GM21529 (cell line): ENCODE measurements around the gene TGM3.

Experiments
- ATAC-seq: cut with Tn5 transposase; IDR thresholded peaks from one replicate; pipeline ENCODE4 v1.9.1; 2021; ENCODE audit not compliant: unreplicated experiment

The TGM3 gene

GRCh38 chr20:2283706-2284423, 11.9 kb upstream of the TGM3 start:
- ATAC-seq: no peak

DNA sequence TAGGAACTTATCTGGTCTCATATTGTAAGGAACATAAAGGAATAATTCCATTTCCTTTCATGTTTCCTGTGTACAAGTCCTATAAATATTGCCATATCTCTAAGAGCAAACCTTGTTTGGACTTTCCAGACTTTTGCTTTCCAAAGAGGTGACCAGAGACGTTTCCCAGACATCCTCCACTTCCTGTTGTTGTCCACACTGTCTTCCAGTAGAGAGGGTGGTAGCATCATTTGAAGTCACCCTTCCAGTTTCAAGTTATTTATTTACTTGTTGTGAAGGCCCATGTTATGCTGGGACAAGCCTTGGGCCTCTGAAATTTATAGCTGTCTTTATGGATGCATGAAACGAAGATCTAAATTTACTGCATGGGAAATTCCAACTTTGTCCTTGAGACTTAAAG, 10.6 kb upstream of the TGM3 start:
- no peak for ATAC-seq

DNA sequence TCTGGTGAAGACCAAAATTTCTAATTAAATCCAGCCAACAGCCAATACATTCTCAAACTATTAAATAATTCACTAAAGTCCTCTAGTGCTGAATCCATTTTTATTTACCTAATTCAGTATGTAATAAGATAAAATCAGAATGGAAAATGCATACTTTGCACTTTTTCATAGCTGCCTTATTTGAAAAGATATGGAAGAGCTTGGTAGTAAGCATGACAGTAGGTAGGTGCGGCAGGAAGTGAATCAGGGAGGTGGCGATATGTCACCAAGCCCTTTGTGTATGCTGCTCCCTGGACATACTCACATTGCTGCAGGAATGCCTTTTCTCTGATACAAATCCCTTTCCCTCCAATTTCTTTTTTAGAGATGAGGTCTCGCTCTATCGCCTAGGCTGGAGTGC, 10.2 kb upstream of the TGM3 start:
- no peak for ATAC-seq

GRCh38 chr20:2287504-2287903, 8.3 kb upstream of the TGM3 start:
- no peak for ATAC-seq

- ATAC-seq: peak; percentile 48
Measured at GRCh38 chr20:2289475-2289874, 6.3 kb upstream of the TGM3 start.

GRCh38 chr20:2290486-2290885, 5.3 kb upstream of the TGM3 start:
- no peak for ATAC-seq

DNA sequence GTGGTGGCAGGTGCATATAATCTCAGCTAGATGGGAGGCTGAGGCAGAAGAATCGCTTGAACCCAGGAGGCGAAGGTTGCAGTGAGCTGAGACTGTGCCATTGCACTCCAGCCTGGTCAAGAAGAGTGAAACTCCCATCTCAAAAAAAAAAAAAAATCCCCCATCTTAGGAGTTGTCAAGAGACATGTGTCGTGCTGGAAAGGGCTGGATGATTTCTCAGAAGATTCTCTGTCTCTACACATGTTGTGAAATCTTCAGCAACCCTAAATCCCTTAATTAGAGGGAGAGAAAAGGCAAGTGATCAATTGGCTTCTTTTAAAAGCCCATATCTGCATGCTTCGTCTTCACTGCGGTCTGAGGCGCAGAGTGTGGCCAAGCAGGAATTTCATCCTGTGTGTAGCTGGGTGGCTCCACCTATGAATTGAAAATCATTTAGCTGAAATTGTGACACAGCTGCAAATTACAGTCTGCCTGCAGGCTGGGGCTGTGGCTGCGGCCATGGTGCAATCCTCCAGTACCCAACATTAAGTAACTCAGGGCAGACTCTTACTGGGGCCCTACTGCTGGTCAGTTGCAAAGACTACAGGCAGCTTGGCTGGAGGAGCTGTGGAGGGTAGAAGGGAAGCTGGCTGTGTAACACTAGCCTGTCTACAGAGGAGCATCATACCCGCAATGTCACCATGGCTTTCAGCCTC, 3.2 kb upstream of the TGM3 start:
- no peak for ATAC-seq

DNA sequence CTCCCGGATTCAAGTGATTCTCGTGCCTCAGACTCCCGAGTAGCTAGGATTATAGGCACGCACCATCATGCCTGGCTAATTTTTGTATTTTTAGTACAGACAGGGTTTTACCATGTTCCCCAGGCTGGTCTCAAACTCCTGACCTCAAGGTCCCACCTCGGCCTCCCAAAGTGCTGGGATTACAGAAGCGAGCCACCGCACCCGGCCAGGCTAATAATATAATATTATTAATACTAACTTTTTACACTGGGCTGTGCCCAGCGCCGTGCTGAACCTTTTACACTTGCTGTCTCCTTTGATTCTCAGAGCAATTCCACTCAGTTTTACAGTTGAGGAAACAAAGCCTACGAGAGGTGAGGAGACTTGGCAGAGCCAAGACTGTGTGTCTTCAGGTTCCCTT, 2.3 kb upstream of the TGM3 start:
- ATAC-seq: no peak

DNA sequence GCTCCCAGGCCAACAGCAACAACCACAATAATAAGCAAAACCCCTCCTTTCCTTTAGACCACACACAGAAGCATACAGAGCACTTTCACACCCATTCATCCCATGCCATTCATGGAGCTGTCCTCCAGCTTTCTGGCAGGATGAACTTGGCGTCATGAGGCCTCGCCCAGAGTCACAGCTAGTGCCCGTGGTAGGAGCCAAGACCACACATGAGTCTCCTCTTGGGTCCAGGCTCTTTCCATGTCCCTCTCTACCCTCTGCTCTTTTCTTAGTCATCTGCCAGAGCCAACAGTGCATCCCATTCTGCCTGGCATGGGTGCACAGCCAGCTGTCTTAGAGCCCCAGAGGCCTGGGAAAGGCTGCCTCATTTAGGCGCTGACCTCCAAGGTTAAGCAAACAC, 1.8 kb upstream of the TGM3 start:
- no peak for ATAC-seq

- ATAC-seq: no peak
Measured at GRCh38 chr20:2295286-2295685, 515 bp upstream of the TGM3 start.

- no peak for ATAC-seq
Measured at GRCh38 chr20:2296524-2297356, 939 bp downstream of the TGM3 start.

DNA sequence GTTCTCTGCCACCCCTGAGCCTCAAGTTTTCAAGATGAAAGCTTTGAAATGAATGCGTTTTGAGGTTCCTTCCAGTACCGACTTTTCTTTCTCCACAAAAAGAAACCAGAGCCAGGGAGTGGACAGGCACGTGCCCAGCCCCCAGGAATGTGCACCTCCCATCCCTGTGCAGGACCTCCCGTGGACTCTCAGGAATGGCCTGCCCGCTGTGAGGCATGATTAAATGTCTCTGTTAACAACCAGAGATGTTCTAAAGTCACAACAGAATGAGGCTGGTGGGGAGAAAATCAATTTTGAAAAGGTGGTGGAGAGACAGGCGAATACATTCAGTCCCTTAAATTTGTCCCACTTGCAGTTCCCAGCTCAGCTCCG, 1.5 kb downstream of the TGM3 start:
- no peak for ATAC-seq

DNA sequence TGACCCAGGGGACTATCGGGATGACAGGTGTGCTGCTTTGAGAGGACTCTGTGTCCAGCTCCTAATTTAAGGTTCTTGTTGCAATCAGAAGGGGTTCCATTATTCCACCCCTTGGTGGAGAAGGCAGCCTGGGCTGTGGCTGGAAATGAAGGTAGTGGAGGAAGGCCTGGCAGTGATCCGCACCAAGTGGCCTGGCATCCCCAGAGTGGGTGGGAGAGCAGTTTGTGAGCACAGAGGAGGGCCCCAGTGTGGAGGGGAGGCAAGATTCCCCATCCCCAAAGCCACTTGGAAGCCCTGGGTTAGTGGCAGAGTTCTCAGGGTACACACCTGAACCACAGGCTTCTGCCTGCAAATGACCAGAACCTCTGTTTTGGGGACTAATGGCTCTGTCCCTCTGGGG, 2.3 kb downstream of the TGM3 start:
- ATAC-seq: no peak

- ATAC-seq: no peak
Measured at GRCh38 chr20:2298701-2299100, 2.9 kb downstream of the TGM3 start.

DNA sequence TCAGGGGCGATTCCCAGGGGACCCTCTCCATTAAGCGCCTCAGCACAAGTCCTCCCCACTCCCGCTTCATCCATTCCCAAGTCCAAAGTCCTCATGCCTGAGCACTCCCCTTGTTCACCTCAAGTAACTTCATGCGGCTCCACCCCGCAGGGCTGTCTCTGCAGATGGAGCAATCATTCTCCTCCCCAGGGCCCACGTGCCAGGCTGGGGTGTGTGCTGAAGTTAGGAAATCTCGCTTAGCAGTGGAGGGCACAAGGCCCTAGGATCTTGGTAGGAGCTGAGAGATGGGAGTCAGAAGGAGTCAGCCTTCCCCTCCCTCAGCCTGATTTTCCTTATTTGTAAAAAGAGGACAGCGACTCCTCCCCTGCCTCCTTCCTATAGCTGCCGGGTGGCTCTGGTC, 3.5 kb downstream of the TGM3 start:
- ATAC-seq: no peak

GRCh38 chr20:2300002-2300401, 4.2 kb downstream of the TGM3 start:
- no peak for ATAC-seq

DNA sequence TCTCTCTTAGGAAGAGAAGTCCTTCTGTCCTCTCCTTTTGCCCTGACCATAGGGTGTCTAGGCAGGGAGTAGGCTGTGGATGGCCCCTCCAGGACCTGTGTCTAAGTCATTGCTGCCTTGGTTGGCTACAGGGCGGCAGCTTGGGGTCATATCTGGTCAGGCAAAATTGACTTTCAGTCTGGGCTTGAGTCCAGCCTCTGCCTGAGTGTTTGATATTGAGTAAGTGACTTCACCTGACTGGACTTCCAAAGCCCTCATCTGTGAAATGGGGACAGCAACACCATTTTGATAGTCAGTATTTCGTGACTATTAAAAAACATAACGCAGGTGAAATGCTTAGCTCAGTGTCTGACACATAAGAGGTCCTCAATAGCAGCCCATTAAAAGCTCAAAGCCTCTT, 4.6 kb downstream of the TGM3 start:
- ATAC-seq: no peak

DNA sequence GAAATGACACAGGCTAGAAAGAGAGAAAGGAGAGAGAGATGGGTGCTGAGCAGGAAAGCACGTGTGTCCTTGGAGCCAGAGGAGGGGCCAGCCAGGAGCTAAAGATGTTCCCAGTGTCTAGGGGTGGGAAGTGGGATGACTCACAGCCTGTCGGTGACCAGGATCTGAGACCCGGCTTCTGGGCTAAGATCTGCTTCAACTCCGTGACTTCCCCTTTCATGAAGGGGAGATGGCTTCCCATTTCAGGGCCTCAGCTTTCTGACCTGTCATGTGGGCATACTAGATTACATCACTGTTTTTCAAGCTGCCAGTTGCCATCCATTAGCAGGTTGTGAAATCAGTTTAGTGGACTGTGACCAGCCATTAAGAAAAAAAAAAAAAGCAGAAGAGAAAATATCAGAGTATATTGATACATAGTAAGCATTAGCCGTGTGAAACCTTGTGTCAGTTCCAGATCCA, 5.4 kb downstream of the TGM3 start:
- ATAC-seq: peak; percentile 79

GRCh38 chr20:2302384-2303060, 6.7 kb downstream of the TGM3 start:
- no peak for ATAC-seq

- no peak for ATAC-seq
Measured at GRCh38 chr20:2303673-2304072, 7.9 kb downstream of the TGM3 start.

GRCh38 chr20:2304180-2304579, 8.4 kb downstream of the TGM3 start:
- ATAC-seq: no peak
